GM08714 (cell line): ENCODE data around the gene MTFP1.

Experiments
- H3K4me3 ChIP-seq: fragments of 200-500 bp; sonication (Bioruptor generic); 2 replicates; pipeline ENCODE4 v1.5.1; 2014; ENCODE audit warnings: mild to moderate bottlenecking, low read length, inconsistent platforms
- ZNF274 ChIP-seq: IDR thresholded peaks from 2 replicates; pipeline ENCODE4 v1.6.1; 2012; ENCODE audit warnings: mild to moderate bottlenecking, low read depth, low read length

Gene MTFP1

GRCh38 chr22:30426388-30427353, 1.1 kb downstream of the MTFP1 start:
- no peak for TF ChIP-seq ZNF274
- peak overlapping the region; percentile 76; the same call in 1 of the 2 replicates for H3K4me3 ChIP-seq

- no peak overlapping the region for H3K4me3 ChIP-seq
- no peak for TF ChIP-seq ZNF274
Observed at GRCh38 chr22:30427871-30428270, 2.3 kb downstream of the MTFP1 start.

GRCh38 chr22:30429887-30430286, 4.3 kb downstream of the MTFP1 start:
- no peak overlapping the region for H3K4me3 ChIP-seq
- no peak for TF ChIP-seq ZNF274

- no peak overlapping the region for H3K4me3 ChIP-seq
- no peak for TF ChIP-seq ZNF274
Observed at GRCh38 chr22:30430933-30431332, 5.4 kb downstream of the MTFP1 start.

GRCh38 chr22:30432096-30432495, 6.5 kb downstream of the MTFP1 start:
- no peak for TF ChIP-seq ZNF274
- no peak overlapping the region for H3K4me3 ChIP-seq

- H3K4me3 ChIP-seq = no peak overlapping the region
- no peak for TF ChIP-seq ZNF274
Observed at GRCh38 chr22:30432520-30432919, 7.0 kb downstream of the MTFP1 start.

- TF ChIP-seq ZNF274 = no peak
Observed at GRCh38 chr22:30433227-30433626, 7.7 kb downstream of the MTFP1 start.

GRCh38 chr22:30433773-30434172, 8.2 kb downstream of the MTFP1 start:
- TF ChIP-seq ZNF274 = no peak
- no peak overlapping the region for H3K4me3 ChIP-seq

More at GRCh38 chr22:30433227-30433626, 7.7 kb downstream of the MTFP1 start:
- no peak overlapping the region for H3K4me3 ChIP-seq

GRCh38 chr22:30434843-30435242, 9.3 kb downstream of the MTFP1 start:
- no peak overlapping the region for H3K4me3 ChIP-seq
- no peak for TF ChIP-seq ZNF274

- no peak for TF ChIP-seq ZNF274
- H3K4me3 ChIP-seq = no peak overlapping the region
Observed at GRCh38 chr22:30435674-30436126, 10.1 kb downstream of the MTFP1 start.

GRCh38 chr22:30436196-30436595, 10.6 kb downstream of the MTFP1 start:
- no peak for TF ChIP-seq ZNF274
- H3K4me3 ChIP-seq = no peak overlapping the region

GRCh38 chr22:30438559-30438958, 13.0 kb downstream of the MTFP1 start:
- TF ChIP-seq ZNF274 = no peak

GRCh38 chr22:30439226-30439625, 13.7 kb downstream of the MTFP1 start:
- H3K4me3 ChIP-seq = no peak overlapping the region
- TF ChIP-seq ZNF274 = no peak

More at GRCh38 chr22:30438559-30438958, 13.0 kb downstream of the MTFP1 start:
- no peak overlapping the region for H3K4me3 ChIP-seq

GRCh38 chr22:30439836-30440235, 14.3 kb downstream of the MTFP1 start:
- H3K4me3 ChIP-seq = no peak overlapping the region
- TF ChIP-seq ZNF274 = no peak

GRCh38 chr22:30441088-30441487, 15.5 kb downstream of the MTFP1 start:
- no peak overlapping the region for H3K4me3 ChIP-seq
- TF ChIP-seq ZNF274 = no peak

- no peak for TF ChIP-seq ZNF274
- H3K4me3 ChIP-seq = no peak overlapping the region
Observed at GRCh38 chr22:30444632-30445437, 19.3 kb downstream of the MTFP1 start.
